ENCODE results near the gene SELENOW.
"Not testable (repeated sequence)": the region's sequence is repeated elsewhere in the genome, so short reads cannot be mapped to it uniquely, and the experiment has no call there.

The SELENOW gene

GRCh38 chr19:47745010-47745901, 33.2 kb upstream of the SELENOW start, which contains the start of gene NOP53:
TSS of gene NOP53 (plus strand) at chr19:47745546. CDS start at chr19:47745560, 14 bp downstream.
- Histone ChIP-seq H3K27ac (ENCODE audit: low read depth, low read length) (peak within 1 kb of the TSS; percentile 94), H3K4me1 (ENCODE audit: control insufficient read depth, insufficient read depth, low read length, unreplicated experiment) (peaks cover 13% of the 10 kb centered on the region), H3K4me3 (ENCODE audit: low read depth, low read length) (peak within 1 kb of the TSS; percentile 93), H2AFZ (ENCODE audit: low read length, unreplicated experiment) (peak within 1 kb of the TSS; percentile 50), H3K79me2 (ENCODE audit: control insufficient read depth, insufficient read depth, low read length, unreplicated experiment) (peaks cover 15% of the 10 kb centered on the region), H3K36me3 (ENCODE audit: insufficient read depth, low read length) (peaks cover 4% of the 10 kb centered on the region; the same call in 1 of the 2 replicates), H3K27me3 (ENCODE audit: insufficient read depth, low read length) (no peaks in the 10 kb centered on the region)

- Histone ChIP-seq H3K79me2 (ENCODE audit: control insufficient read depth, insufficient read depth, low read length, unreplicated experiment) (peaks cover 15% of the 10 kb centered on the region), H3K4me1 (ENCODE audit: control insufficient read depth, insufficient read depth, low read length, unreplicated experiment) (peaks cover 13% of the 10 kb centered on the region)
These were observed 32.4 kb upstream of the SELENOW start for GRCh38 chr19:47746129-47746528.

GRCh38 chr19:47749326-47749725, 29.2 kb upstream of the SELENOW start:
- H3K79me2 ChIP-seq (ENCODE audit: control insufficient read depth, insufficient read depth, low read length, unreplicated experiment), result peaks cover 15% of the 10 kb centered on the region
- H3K27me3 ChIP-seq (ENCODE audit: insufficient read depth, low read length), result no peaks in the 10 kb centered on the region
- H3K4me3 ChIP-seq (ENCODE audit: low read depth, low read length), result no peak overlapping the region
- peaks cover 1% of the 10 kb centered on the region for H3K4me1 ChIP-seq (ENCODE audit: control insufficient read depth, insufficient read depth, low read length, unreplicated experiment)
- H3K36me3 ChIP-seq (ENCODE audit: insufficient read depth, low read length), result peaks cover 8% of the 10 kb centered on the region; the same call in 1 of the 2 replicates
- H2AFZ ChIP-seq (ENCODE audit: low read length, unreplicated experiment), result no peak overlapping the region
- H3K27ac ChIP-seq (ENCODE audit: low read depth, low read length), result no peak overlapping the region

More at GRCh38 chr19:47746129-47746528, 32.4 kb upstream of the SELENOW start:
- not testable (repeated sequence) for H3K27me3 ChIP-seq (ENCODE audit: insufficient read depth, low read length); H3K27ac ChIP-seq (ENCODE audit: low read depth, low read length); H2AFZ ChIP-seq (ENCODE audit: low read length, unreplicated experiment); H3K36me3 ChIP-seq (ENCODE audit: insufficient read depth, low read length)
- H3K4me3 ChIP-seq (ENCODE audit: low read depth, low read length), result peak overlapping the region; percentile 93

- Histone ChIP-seq H3K27me3 (ENCODE audit: insufficient read depth, low read length) (no peaks in the 10 kb centered on the region), H3K79me2 (ENCODE audit: control insufficient read depth, insufficient read depth, low read length, unreplicated experiment) (peaks cover 15% of the 10 kb centered on the region), H3K4me3 (ENCODE audit: low read depth, low read length) (no peak overlapping the region), H3K27ac (ENCODE audit: low read depth, low read length) (no peak overlapping the region), H3K4me1 (ENCODE audit: control insufficient read depth, insufficient read depth, low read length, unreplicated experiment) (no peaks in the 10 kb centered on the region), H3K36me3 (ENCODE audit: insufficient read depth, low read length) (peaks cover 8% of the 10 kb centered on the region; the same call in 1 of the 2 replicates), H2AFZ (ENCODE audit: low read length, unreplicated experiment) (no peak overlapping the region)
These were observed 27.8 kb upstream of the SELENOW start for GRCh38 chr19:47750752-47751151.

GRCh38 chr19:47752440-47753211, 25.9 kb upstream of the SELENOW start:
- Histone ChIP-seq H3K4me1 (ENCODE audit: control insufficient read depth, insufficient read depth, low read length, unreplicated experiment) (no peaks in the 10 kb centered on the region), H3K27ac (ENCODE audit: low read depth, low read length) (no peak overlapping the region), H2AFZ (ENCODE audit: low read length, unreplicated experiment) (no peak overlapping the region), H3K4me3 (ENCODE audit: low read depth, low read length) (no peak overlapping the region), H3K79me2 (ENCODE audit: control insufficient read depth, insufficient read depth, low read length, unreplicated experiment) (peaks cover 2% of the 10 kb centered on the region), H3K36me3 (ENCODE audit: insufficient read depth, low read length) (peaks cover 4% of the 10 kb centered on the region; the same call in 1 of the 2 replicates), H3K27me3 (ENCODE audit: insufficient read depth, low read length) (no peaks in the 10 kb centered on the region)

GRCh38 chr19:47754206-47755064, 24.1 kb upstream of the SELENOW start:
- no peaks in the 10 kb centered on the region for H3K4me1 ChIP-seq (ENCODE audit: control insufficient read depth, insufficient read depth, low read length, unreplicated experiment)
- H3K4me3 ChIP-seq (ENCODE audit: low read depth, low read length), result no peak overlapping the region
- H3K27ac ChIP-seq (ENCODE audit: low read depth, low read length), result no peak overlapping the region
- H3K27me3 ChIP-seq (ENCODE audit: insufficient read depth, low read length), result no peaks in the 10 kb centered on the region
- H3K79me2 ChIP-seq (ENCODE audit: control insufficient read depth, insufficient read depth, low read length, unreplicated experiment), result no peaks in the 10 kb centered on the region
- H3K36me3 ChIP-seq (ENCODE audit: insufficient read depth, low read length), result peaks cover 9% of the 10 kb centered on the region; the same call in 1 of the 2 replicates
- H2AFZ ChIP-seq (ENCODE audit: low read length, unreplicated experiment), result no peak overlapping the region

- H3K4me3 ChIP-seq (ENCODE audit: low read depth, low read length), result no peak overlapping the region
- peaks cover 9% of the 10 kb centered on the region; the same call in 1 of the 2 replicates for H3K36me3 ChIP-seq (ENCODE audit: insufficient read depth, low read length)
- no peaks in the 10 kb centered on the region for H3K79me2 ChIP-seq (ENCODE audit: control insufficient read depth, insufficient read depth, low read length, unreplicated experiment)
- no peak overlapping the region for H2AFZ ChIP-seq (ENCODE audit: low read length, unreplicated experiment)
- no peak overlapping the region for H3K27ac ChIP-seq (ENCODE audit: low read depth, low read length)
- no peaks in the 10 kb centered on the region for H3K4me1 ChIP-seq (ENCODE audit: control insufficient read depth, insufficient read depth, low read length, unreplicated experiment)
- H3K27me3 ChIP-seq (ENCODE audit: insufficient read depth, low read length), result no peaks in the 10 kb centered on the region
These were observed 23.3 kb upstream of the SELENOW start for GRCh38 chr19:47755065-47755761.

GRCh38 chr19:47755762-47756626, 22.5 kb upstream of the SELENOW start:
- Histone ChIP-seq H3K27ac (ENCODE audit: low read depth, low read length) (no peak overlapping the region), H2AFZ (ENCODE audit: low read length, unreplicated experiment) (no peak overlapping the region), H3K36me3 (ENCODE audit: insufficient read depth, low read length) (peaks cover 9% of the 10 kb centered on the region; the same call in 1 of the 2 replicates), H3K4me1 (ENCODE audit: control insufficient read depth, insufficient read depth, low read length, unreplicated experiment) (no peaks in the 10 kb centered on the region), H3K4me3 (ENCODE audit: low read depth, low read length) (no peak overlapping the region), H3K79me2 (ENCODE audit: control insufficient read depth, insufficient read depth, low read length, unreplicated experiment) (no peaks in the 10 kb centered on the region), H3K27me3 (ENCODE audit: insufficient read depth, low read length) (no peaks in the 10 kb centered on the region)

- Histone ChIP-seq H3K27me3 (ENCODE audit: insufficient read depth, low read length) (no peaks in the 10 kb centered on the region), H3K79me2 (ENCODE audit: control insufficient read depth, insufficient read depth, low read length, unreplicated experiment) (no peaks in the 10 kb centered on the region), H3K4me3 (ENCODE audit: low read depth, low read length) (no peak overlapping the region), H2AFZ (ENCODE audit: low read length, unreplicated experiment) (no peak overlapping the region), H3K4me1 (ENCODE audit: control insufficient read depth, insufficient read depth, low read length, unreplicated experiment) (no peaks in the 10 kb centered on the region), H3K27ac (ENCODE audit: low read depth, low read length) (no peak overlapping the region), H3K36me3 (ENCODE audit: insufficient read depth, low read length) (peaks cover 5% of the 10 kb centered on the region; the same call in 1 of the 2 replicates)
These were observed 21.9 kb upstream of the SELENOW start for GRCh38 chr19:47756627-47756929.

Measured in ACC112 (cell line).